Measurements from ENCODE around the gene ASPM. TPM values are rescaled to one million over a fixed set of nuclear protein-coding genes. Genes with fewer than 3 reads are reported as not detected.

The ASPM gene
- total and polyA plus RNA-seq, 2 of the 8 experiments (the other 6 are each of a cell fraction or from before 2014, with no cell fraction given), result 5.1 to 50.3 TPM

GRCh38 chr1:197171531-197171930 lies 25.1 kb upstream of the ASPM start (continued):
- TF ChIP-seq SP2 (IDR thresholded peaks at IDR 0.05; ENCODE audit: low read length), result no peak
- TF ChIP-seq ZNF274 (IDR thresholded peaks at IDR 0.05; ENCODE audit: borderline replicate concordance, extremely low read depth, low read length), result no peak
- TF ChIP-seq SP4 (IDR thresholded peaks at IDR 0.05; ENCODE audit: low read length), result no peak
- TF ChIP-seq RNF2 (IDR thresholded peaks at IDR 0.05; ENCODE audit: borderline replicate concordance, low read depth, low read length, missing control alignments, poor library complexity, severe bottlenecking), result no peak
- no peak for TF ChIP-seq YY1 (IDR thresholded peaks at IDR 0.05; ENCODE audit: low read depth, low read length)
- TF ChIP-seq HDAC6 (IDR thresholded peaks at IDR 0.05; ENCODE audit: low read depth, low read length), result no peak

Data from H1 (cell line).